Astrocyte (in vitro differentiated cells and primary cell): ENCODE data around the gene KCTD18. TPM values are rescaled to one million over a fixed set of nuclear protein-coding genes. Genes with fewer than 3 reads are reported as not detected.

Experiments used
- DNase-seq: peaks from one replicate; pipeline ENCODE4 v3.0.0-alpha.2; 2010; ENCODE audit warnings: low read depth
- FAIRE-seq: peaks from 2 replicates; lab custom pipeline; 2011; peaks lifted over from hg19 to GRCh38; lab: Jason Lieb, UNC
- H2AFZ ChIP-seq: 2 replicates; pipeline ENCODE4 v1.6.0; 2012; ENCODE audit warnings: low read depth, low read length, inconsistent platforms
- H3K27ac ChIP-seq: 2 replicates; pipeline ENCODE4 v1.5.1; 2011; ENCODE audit warnings: low read depth, low read length, inconsistent platforms
- H3K27me3 ChIP-seq: 2 replicates; pipeline ENCODE4 v1.6.0; 2011; ENCODE audit warnings: low read length, inconsistent platforms; ENCODE audit not compliant: insufficient read depth
- H3K36me3 ChIP-seq: 2 replicates; pipeline ENCODE4 v1.5.1; 2011; ENCODE audit warnings: low read length, inconsistent platforms; ENCODE audit not compliant: insufficient read depth
- H3K4me1 ChIP-seq: 2 replicates; pipeline ENCODE4 v1.5.1; 2011; ENCODE audit warnings: low read length, inconsistent platforms; ENCODE audit not compliant: insufficient read depth
- H3K4me2 ChIP-seq: 2 replicates; pipeline ENCODE4 v1.6.0; 2012; ENCODE audit warnings: low read length, inconsistent platforms
- H3K4me3 ChIP-seq: 2 replicates; pipeline ENCODE4 v1.5.1; 2011; ENCODE audit warnings: low read depth, mild to moderate bottlenecking, low read length, inconsistent platforms; ENCODE audit not compliant: insufficient read depth
- H3K79me2 ChIP-seq: 2 replicates; pipeline ENCODE4 v1.6.0; 2012; ENCODE audit warnings: mild to moderate bottlenecking, low read length, inconsistent platforms; ENCODE audit not compliant: insufficient read depth
- H3K9ac ChIP-seq: 2 replicates; pipeline ENCODE4 v1.6.0; 2012; ENCODE audit warnings: mild to moderate bottlenecking, low read length, inconsistent platforms
- H3K9me3 ChIP-seq: 2 replicates; pipeline ENCODE4 v1.5.1; 2012; ENCODE audit warnings: low read depth, mild to moderate bottlenecking, low read length, inconsistent platforms; ENCODE audit not compliant: insufficient read depth
- H4K20me1 ChIP-seq: 2 replicates; pipeline ENCODE4 v1.6.0; 2012; ENCODE audit warnings: low read length, inconsistent platforms; ENCODE audit not compliant: insufficient read depth
- H3K27ac Mint-ChIP-seq: one replicate; pipeline ENCODE4 v1.8.0; 2021; ENCODE audit warnings: mild to moderate bottlenecking, mixed read lengths; ENCODE audit not compliant: unreplicated experiment
- H3K27me3 Mint-ChIP-seq: one replicate; pipeline ENCODE4 v1.8.0; 2021; ENCODE audit warnings: low read depth, mixed read lengths; ENCODE audit not compliant: unreplicated experiment
- H3K36me3 Mint-ChIP-seq: one replicate; pipeline ENCODE4 v1.8.0; 2021; ENCODE audit warnings: low read depth, mixed read lengths; ENCODE audit not compliant: unreplicated experiment
- H3K4me1 Mint-ChIP-seq: one replicate; pipeline ENCODE4 v1.8.0; 2021; ENCODE audit warnings: low read depth, mixed read lengths; ENCODE audit not compliant: unreplicated experiment
- H3K4me3 Mint-ChIP-seq: one replicate; pipeline ENCODE4 v1.8.0; 2021; ENCODE audit warnings: mild to moderate bottlenecking, moderate library complexity, mixed read lengths; ENCODE audit not compliant: unreplicated experiment
- H3K9me3 Mint-ChIP-seq: one replicate; pipeline ENCODE4 v1.8.0; 2021; ENCODE audit warnings: mild to moderate bottlenecking, mixed read lengths; ENCODE audit not compliant: unreplicated experiment
- EZH2 ChIP-seq: IDR thresholded peaks from 2 replicates; pipeline ENCODE4 v1.6.1; 2012; ENCODE audit warnings: mild to moderate bottlenecking, low read length, inconsistent platforms; ENCODE audit not compliant: insufficient read depth
- total RNA-seq: library from RNA; stranded (reverse); gene quantifications from 2 replicates; pipeline ENCODE4 v1.2.1, GENCODE V29; 2021
- TF ChIP-seq, protein P1 (sequence below): IDR thresholded peaks from 2 replicates; pipeline ENCODE4 v1.5.1; 2011; ENCODE audit warnings: low read depth, mild to moderate bottlenecking, inconsistent platforms, low read length, moderate library complexity; ENCODE audit not compliant: insufficient read depth

Gene KCTD18
- total RNA-seq, 1 donor from 2014 or later = 8.2 TPM

DNA sequence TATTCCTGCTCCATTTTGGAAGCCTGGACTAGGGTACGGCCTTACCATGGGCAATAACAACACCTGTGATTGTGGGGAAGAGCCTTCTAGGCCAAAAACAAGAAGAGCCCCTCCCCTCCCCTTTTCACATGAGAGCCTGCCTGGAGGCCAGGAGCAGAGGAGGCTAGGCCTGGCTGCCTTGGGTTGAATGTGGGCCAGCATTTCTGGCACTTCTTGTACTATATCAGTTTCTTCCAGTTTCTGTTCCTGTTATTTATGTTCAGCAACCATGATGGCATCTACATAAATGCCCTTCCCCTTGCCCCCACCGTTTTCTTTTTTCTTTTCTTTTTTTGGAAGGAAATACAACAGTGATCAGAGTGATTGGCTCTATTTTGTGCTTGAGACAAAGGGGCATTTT lies 58.4 kb downstream of the KCTD18 start:
- H2AFZ ChIP-seq = no peak overlapping the region
- peaks cover 33% of the 10 kb centered on the region for H3K36me3 Mint-ChIP-seq
- H3K4me3 ChIP-seq = no peak overlapping the region
- H3K27ac Mint-ChIP-seq = no peak overlapping the region
- no peak for TF ChIP-seq EZH2
- TF ChIP-seq, protein P1, sequence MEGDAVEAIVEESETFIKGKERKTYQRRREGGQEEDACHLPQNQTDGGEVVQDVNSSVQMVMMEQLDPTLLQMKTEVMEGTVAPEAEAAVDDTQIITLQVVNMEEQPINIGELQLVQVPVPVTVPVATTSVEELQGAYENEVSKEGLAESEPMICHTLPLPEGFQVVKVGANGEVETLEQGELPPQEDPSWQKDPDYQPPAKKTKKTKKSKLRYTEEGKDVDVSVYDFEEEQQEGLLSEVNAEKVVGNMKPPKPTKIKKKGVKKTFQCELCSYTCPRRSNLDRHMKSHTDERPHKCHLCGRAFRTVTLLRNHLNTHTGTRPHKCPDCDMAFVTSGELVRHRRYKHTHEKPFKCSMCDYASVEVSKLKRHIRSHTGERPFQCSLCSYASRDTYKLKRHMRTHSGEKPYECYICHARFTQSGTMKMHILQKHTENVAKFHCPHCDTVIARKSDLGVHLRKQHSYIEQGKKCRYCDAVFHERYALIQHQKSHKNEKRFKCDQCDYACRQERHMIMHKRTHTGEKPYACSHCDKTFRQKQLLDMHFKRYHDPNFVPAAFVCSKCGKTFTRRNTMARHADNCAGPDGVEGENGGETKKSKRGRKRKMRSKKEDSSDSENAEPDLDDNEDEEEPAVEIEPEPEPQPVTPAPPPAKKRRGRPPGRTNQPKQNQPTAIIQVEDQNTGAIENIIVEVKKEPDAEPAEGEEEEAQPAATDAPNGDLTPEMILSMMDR = no peak
- no peaks in the 10 kb centered on the region for H3K27me3 Mint-ChIP-seq
- H3K4me1 ChIP-seq = peaks cover 9% of the 10 kb centered on the region
- no peaks in the 10 kb centered on the region for H3K9me3 Mint-ChIP-seq
- H3K36me3 ChIP-seq = peaks cover 11% of the 10 kb centered on the region
- FAIRE-seq (no peak), DNase-seq (no peak)
- peaks cover 17% of the 10 kb centered on the region for H3K4me1 Mint-ChIP-seq
- no peak overlapping the region for H3K4me3 Mint-ChIP-seq
- H3K9me3 ChIP-seq = no peaks in the 10 kb centered on the region
- H3K27ac ChIP-seq = no peak overlapping the region
- no peak overlapping the region for H3K9ac ChIP-seq
- no peak overlapping the region for H3K4me2 ChIP-seq
- H3K27me3 ChIP-seq = no peaks in the 10 kb centered on the region
- no peaks in the 10 kb centered on the region for H3K79me2 ChIP-seq
- no peaks in the 10 kb centered on the region for H4K20me1 ChIP-seq

GRCh38 chr2:200450288-200450687 lies 59.6 kb downstream of the KCTD18 start:
- Histone ChIP-seq H3K4me2 (no peak overlapping the region), H4K20me1 (no peaks in the 10 kb centered on the region), H3K36me3 (peaks cover 11% of the 10 kb centered on the region), H2AFZ (no peak overlapping the region), H3K9ac (no peak overlapping the region), H3K27ac (no peak overlapping the region), H3K27me3 (no peaks in the 10 kb centered on the region), H3K9me3 (no peaks in the 10 kb centered on the region), H3K4me3 (no peak overlapping the region), H3K4me1 (peaks cover 5% of the 10 kb centered on the region), H3K79me2 (no peaks in the 10 kb centered on the region)
- DNase-seq (no peak), FAIRE-seq (no peak)
- Mint-ChIP-seq H3K36me3 (peaks cover 32% of the 10 kb centered on the region), H3K9me3 (no peaks in the 10 kb centered on the region), H3K4me3 (no peak overlapping the region), H3K27me3 (no peaks in the 10 kb centered on the region), H3K27ac (peak overlapping the region; percentile 3), H3K4me1 (peaks cover 9% of the 10 kb centered on the region)
- TF ChIP-seq EZH2 = no peak
- TF ChIP-seq, protein P1 = no peak

GRCh38 chr2:200449149-200449548 lies 60.7 kb downstream of the KCTD18 start:
- H3K9me3 ChIP-seq = no peaks in the 10 kb centered on the region
- Mint-ChIP-seq H3K27ac (no peak overlapping the region), H3K27me3 (no peaks in the 10 kb centered on the region), H3K4me3 (no peak overlapping the region), H3K36me3 (peaks cover 37% of the 10 kb centered on the region), H3K4me1 (peaks cover 4% of the 10 kb centered on the region), H3K9me3 (no peaks in the 10 kb centered on the region)
- DNase-seq = no peak
- H3K9ac ChIP-seq = no peak overlapping the region
- no peak overlapping the region for H3K4me3 ChIP-seq
- no peaks in the 10 kb centered on the region for H3K27me3 ChIP-seq
- H3K36me3 ChIP-seq = peaks cover 11% of the 10 kb centered on the region
- H4K20me1 ChIP-seq = no peaks in the 10 kb centered on the region
- no peak for FAIRE-seq
- no peak overlapping the region for H3K4me2 ChIP-seq
- no peak for TF ChIP-seq EZH2
- TF ChIP-seq, protein P1 = no peak
- H3K79me2 ChIP-seq = no peaks in the 10 kb centered on the region
- H3K4me1 ChIP-seq = no peaks in the 10 kb centered on the region
- no peak overlapping the region for H3K27ac ChIP-seq
- H2AFZ ChIP-seq = no peak overlapping the region
